Spleen (tissue), 11 donors: ENCODE measurements around the gene RPL35A. TPM values are rescaled to one million over a fixed set of nuclear protein-coding genes. Genes with fewer than 3 reads are reported as not detected.

Experiments used
- DNase-seq: peaks from one replicate; pipeline ENCODE4 v3.0.0-alpha.2; 2020
- H3K27ac ChIP-seq, 8 donors: fragments of 200-600 bp; sonication (generic) in 7 of 8; 1 replicate in 4 of 8; 2 replicates in 4 of 8; pipeline versions ENCODE4 v1.5.0 to v1.8.0; 2016 to 2021; ENCODE audit warnings: inconsistent platforms in 4 of 8, mild to moderate bottlenecking in 4 of 8, moderate library complexity in 1 of 8
- H3K27me3 ChIP-seq, 7 donors: fragments of 200-600 bp; sonication (generic) in 6 of 7; replicated peaks in 1 of 7; 1 replicate in 4 of 7; 2 replicates in 3 of 7; pipeline versions ENCODE4 v1.5.0 to v1.8.0; 2016 to 2021; ENCODE audit warnings: inconsistent platforms in 3 of 7, mild to moderate bottlenecking in 1 of 7
- H3K36me3 ChIP-seq, 6 donors: fragments of 200-600 bp; sonication (generic) in 5 of 6; 1 replicate in 4 of 6; 2 replicates in 2 of 6; pipeline versions ENCODE4 v1.5.0 to v1.8.0; 2016 to 2021; ENCODE audit warnings: inconsistent platforms in 2 of 6
- H3K4me1 ChIP-seq, 6 donors: fragments of 200-600 bp; sonication (generic) in 5 of 6; 1 replicate in 3 of 6; 2 replicates in 3 of 6; pipeline versions ENCODE4 v1.5.0 to v1.8.0; 2016 to 2021; ENCODE audit warnings: inconsistent platforms in 3 of 6
- H3K4me3 ChIP-seq, 8 donors: fragments of 200-600 bp; sonication (generic) in 7 of 8; 1 replicate in 4 of 8; 2 replicates in 4 of 8; pipeline versions ENCODE4 v1.5.0 to v1.8.0; 2016 to 2021; ENCODE audit warnings: inconsistent platforms in 4 of 8, mild to moderate bottlenecking in 4 of 8, moderate library complexity in 2 of 8
- H3K9me3 ChIP-seq, 8 donors: fragments of 200-600 bp; sonication (generic) in 7 of 8; 1 replicate in 4 of 8; 2 replicates in 4 of 8; pipeline versions ENCODE4 v1.5.0 to v1.8.0; 2016 to 2021; ENCODE audit warnings: inconsistent platforms in 4 of 8
- CTCF ChIP-seq, 11 experiments: fragments of 200-600 bp in 7 of 11; fragments of 450-650 bp in 4 of 11; sonication (generic) in 4 of 11; IDR thresholded peaks in 8 of 11; conservative IDR thresholded peaks in 3 of 11; 1 replicate in 7 of 11; 2 replicates in 4 of 11; pipeline versions ENCODE4 v1.4.0 to v1.8.0; 2016 to 2021; ENCODE audit warnings: antibody characterized with exemption in 11 of 11, inconsistent platforms in 4 of 11, mild to moderate bottlenecking in 1 of 11
- POLR2A ChIP-seq, 3 donors: fragments of 450-650 bp; IDR thresholded peaks; one replicate each; pipeline ENCODE4 v1.5.1; 2017; ENCODE audit warnings: antibody characterized with exemption in 3 of 3, mild to moderate bottlenecking in 1 of 3
- POLR2AphosphoS5 ChIP-seq, 3 donors: sonication (generic); formaldehyde crosslinking; IDR thresholded peaks; one replicate each; pipeline ENCODE4 v1.5.1; 2017; ENCODE audit warnings: antibody characterized with exemption in 3 of 3
- WGBS, 5 donors: extraction: QIAGEN DNeasy Blood & Tissue Kit in 3 of 5; methylation state at CpG; one replicate each; pipeline versions ENCODE4 v1.1.5 to v1.1.7; 2013 to 2018; 5-methylcytosine and 5-hydroxymethylcytosine counted together
- intact Hi-C: fragments of 100-400 bp; cut with DNase I; formaldehyde crosslinking; loops from one replicate; pipeline ENCODE4 v1.15.0; 2023; ENCODE audit warnings: low total_unique reads
- polyA plus RNA-seq, 3 donors: library from polyadenylated mRNA; stranded (reverse); fragments of 200-250 nt; gene quantifications; one replicate each; pipeline ENCODE4 v1.2.1, GENCODE V29; 2013
- small RNA-seq, 4 donors: library from RNA; depleted of rRNA; stranded (forward); fragments of <200 nt; gene quantifications; one replicate each; pipeline ENCODE3, GENCODE V24; 2016
- total RNA-seq, 7 donors: library from RNA; depleted of rRNA in 3 of 7; stranded (reverse); fragments of >200 nt in 3 of 7; fragmentation: NEBNext Ultra II Directional in 4 of 7; extraction: Animal tissue kit (Norgen Biotek cat#: 25700) in 4 of 7; gene quantifications; one replicate each; pipeline versions ENCODE4 v1.1.0 to v1.2.1, GENCODE V29; 2016 to 2021
- donor health status: healthy with polysubstance abuse.
- donor health status: DM: no; HTN: no; CAD: no; lungs with moderate emphysema.
- donor health status: DM: no; HTN: no; CAD: no.
- donor health status: Bipolar disorder and iron deficiency.
- donor health status: healthy.
- donor health status: DM: no; HTN: no; CAD: no.
- donor health status: DM: yes; HTN: yes; CAD: no.

The RPL35A gene
- total and polyA plus RNA-seq, 10 donors: 618 to 3,288 (median 815) TPM

GRCh38 chr3:197989651-197990050 is 39.7 kb downstream of the RPL35A start:
- no peak overlapping the region for H3K4me3 ChIP-seq
- DNase-seq: no peak
- TF ChIP-seq POLR2AphosphoS5 (IDR thresholded peaks at IDR 0.05): no peak
- no peak for TF ChIP-seq POLR2A (IDR thresholded peaks at IDR 0.05)
- intact Hi-C loops: no loop called here
- H3K36me3 ChIP-seq: peaks cover 0 to 20% (median 0%) of the 10 kb centered on the region in 6 donors
- no peaks in the 10 kb centered on the region for H3K9me3 ChIP-seq
- 72 to 77% (median 75%) methylated on average over 4 of the region's 4 CpGs for WGBS, 5 donors
- no peaks in the 10 kb centered on the region for H3K27me3 ChIP-seq
- no peak overlapping the region for H3K27ac ChIP-seq
- peaks cover 0 to 8% (median 0%) of the 10 kb centered on the region in 6 donors for H3K4me1 ChIP-seq

GRCh38 chr3:197994736-197995135 is 44.7 kb downstream of the RPL35A start:
- no peak for DNase-seq
- Histone ChIP-seq H3K4me1 (peaks cover 0 to 4% (median 0%) of the 10 kb centered on the region in 6 donors), H3K36me3 (peaks cover 0 to 22% (median 1%) of the 10 kb centered on the region in 6 donors), H3K4me3 (no peak overlapping the region), H3K27ac (no peak overlapping the region), H3K9me3 (no peaks in the 10 kb centered on the region), H3K27me3 (no peaks in the 10 kb centered on the region)
- intact Hi-C loops: no loop called here
- TF ChIP-seq CTCF (IDR thresholded peaks at IDR 0.05 in 8 of 11, conservative IDR thresholded peaks at IDR 0.05 in 3 of 11) (no peak), POLR2AphosphoS5 (IDR thresholded peaks at IDR 0.05) (no peak), POLR2A (IDR thresholded peaks at IDR 0.05) (no peak)
- 96 to 98% (median 97%) methylated on average over 1 of the region's 1 CpG for WGBS, 5 donors

DNA sequence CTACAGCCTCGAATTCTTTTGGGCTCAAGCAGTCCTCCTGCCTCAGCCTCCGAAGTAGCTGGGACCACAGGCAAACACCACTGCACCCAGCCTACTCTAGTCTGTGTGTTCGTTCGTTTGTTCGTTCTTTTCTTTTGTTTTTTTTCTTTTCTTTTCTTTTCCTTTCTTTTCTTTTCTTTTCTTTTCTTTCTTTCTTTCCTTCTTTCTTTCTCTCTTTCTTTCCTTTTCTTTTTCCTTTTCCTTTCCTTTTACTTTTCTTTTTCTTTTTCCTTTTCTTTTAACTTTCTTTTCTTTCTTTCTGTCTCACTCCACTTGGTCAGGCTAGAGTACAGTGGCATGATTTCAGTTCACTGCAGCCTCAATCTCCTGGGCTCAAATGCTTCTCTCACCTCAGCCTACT is 46.9 kb downstream of the RPL35A start:
- no peak overlapping the region for H3K4me3 ChIP-seq
- 81 to 93% (median 90%) methylated on average over 5 of the region's 5 CpGs for WGBS, 5 donors
- intact Hi-C loops: no loop called here
- H3K27ac ChIP-seq: no peak overlapping the region
- H3K36me3 ChIP-seq: peaks cover 0 to 28% (median 4%) of the 10 kb centered on the region in 6 donors
- H3K27me3 ChIP-seq: no peaks in the 10 kb centered on the region
- H3K9me3 ChIP-seq: no peaks in the 10 kb centered on the region
- TF ChIP-seq POLR2AphosphoS5 (IDR thresholded peaks at IDR 0.05) (no peak), CTCF (IDR thresholded peaks at IDR 0.05 in 8 of 11, conservative IDR thresholded peaks at IDR 0.05 in 3 of 11) (no peak), POLR2A (IDR thresholded peaks at IDR 0.05) (no peak)
- H3K4me1 ChIP-seq: no peaks in the 10 kb centered on the region
- DNase-seq: no peak

GRCh38 chr3:197997936-197998335 is 47.9 kb downstream of the RPL35A start:
- Histone ChIP-seq H3K36me3 (peaks cover 0 to 28% (median 4%) of the 10 kb centered on the region in 6 donors), H3K9me3 (no peaks in the 10 kb centered on the region), H3K27ac (no peak overlapping the region), H3K4me3 (no peak overlapping the region), H3K27me3 (no peaks in the 10 kb centered on the region), H3K4me1 (no peaks in the 10 kb centered on the region)
- no peak for TF ChIP-seq POLR2AphosphoS5 (IDR thresholded peaks at IDR 0.05)
- intact Hi-C loops: no loop called here
- DNase-seq: no peak
- WGBS, 5 donors: 96 to 100% (median 98%) methylated on average over 3 of the region's 3 CpGs

Small RNA genes lying within 50 kb of the gene (small RNA-seq; reads per million reads assigned to genes)
- 0 reads per million in 4 donors for gene RNU6-621P

Other genes starting within 250 kb of the RPL35A start
- 100 to 1,000 TPM in 1 of 7 donors, 10 to 100 TPM in 6; 54.7 to 129 (median 69.6) TPM for gene RUBCN, start 213.3 kb upstream of the RPL35A start, total RNA-seq
- 10 to 100 TPM in 2 of 3 donors, 1 to 10 TPM in 1; 7.5 to 19.5 (median 13.0) TPM for gene RUBCN, start 213.3 kb upstream of the RPL35A start, polyA plus RNA-seq
- 10 to 100 TPM; 28.5 to 52.6 (median 42.7) TPM for gene FYTTD1, start 200.3 kb upstream of the RPL35A start, total RNA-seq
- 10 to 100 TPM; 10.9 to 15.7 (median 12.0) TPM for gene FYTTD1, start 200.3 kb upstream of the RPL35A start, polyA plus RNA-seq
- gene LRCH3, start 158.9 kb upstream of the RPL35A start, total RNA-seq: 10 to 100 TPM; 56.1 to 86.2 (median 68.8) TPM
- gene LRCH3, start 158.9 kb upstream of the RPL35A start, polyA plus RNA-seq: 10 to 100 TPM in 1 of 3 donors, 1 to 10 TPM in 2; 7.7 to 13.1 (median 8.6) TPM
- gene LMLN, start 10.0 kb downstream of the RPL35A start, total RNA-seq: 1 to 10 TPM; 2.4 to 5.9 (median 3.6) TPM
- under 1 TPM; 0.52 to 0.83 (median 0.80) TPM for gene LMLN, start 10.0 kb downstream of the RPL35A start, polyA plus RNA-seq